MM.1S (cell line): ENCODE results near the gene SHISAL2A.

Experiments used
- DNase-seq: peaks from one replicate; pipeline ENCODE4 v3.0.0-alpha.2; 2015
- H2AFZ ChIP-seq: fragments of 300-600 bp; sonication (generic); 2 replicates; pipeline ENCODE4 v1.6.0; 2016; ENCODE audit warnings: antibody characterized with exemption, low read length
- H3F3A ChIP-seq: fragments of 300-600 bp; sonication (generic); 2 replicates; pipeline ENCODE4 v1.6.1; 2016; ENCODE audit warnings: mild to moderate bottlenecking, antibody characterized with exemption, low read length, moderate library complexity, mixed read lengths; ENCODE audit not compliant: insufficient read depth
- H3K27ac ChIP-seq: fragments of 300-600 bp; sonication (generic); 2 replicates; pipeline ENCODE4 v1.5.1; 2016; ENCODE audit warnings: mild to moderate bottlenecking, low read length
- H3K27me3 ChIP-seq: fragments of 300-600 bp; sonication (generic); replicated peaks from 2 replicates; pipeline ENCODE4 v1.6.0; 2016; ENCODE audit warnings: low read length; ENCODE audit not compliant: insufficient read depth
- H3K36me3 ChIP-seq: fragments of 300-600 bp; sonication (generic); replicated peaks from 2 replicates; pipeline ENCODE4 v1.6.1; 2016; ENCODE audit warnings: mild to moderate bottlenecking, low read length, mixed read lengths; ENCODE audit not compliant: insufficient read depth
- H3K4me1 ChIP-seq: fragments of 300-600 bp; sonication (generic); 2 replicates; pipeline ENCODE4 v1.6.1; 2016; ENCODE audit warnings: low read length, mixed read lengths
- H3K4me2 ChIP-seq: fragments of 300-600 bp; sonication (generic); 2 replicates; pipeline ENCODE4 v1.6.0; 2016; ENCODE audit warnings: low read depth, low read length
- H3K4me3 ChIP-seq: fragments of 300-600 bp; sonication (generic); 2 replicates; pipeline ENCODE4 v1.5.1; 2016; ENCODE audit warnings: low read length, mixed read lengths
- H3K79me2 ChIP-seq: fragments of 300-600 bp; sonication (generic); 2 replicates; pipeline ENCODE4 v1.6.1; 2016; ENCODE audit warnings: mixed run types, low read length, mixed read lengths
- H3K9ac ChIP-seq: fragments of 300-600 bp; sonication (generic); 2 replicates; pipeline ENCODE4 v1.6.1; 2016; ENCODE audit warnings: low read length, mixed read lengths
- H3K9me2 ChIP-seq: fragments of 300-600 bp; sonication (generic); replicated peaks from 2 replicates; pipeline ENCODE4 v1.6.1; 2016; ENCODE audit warnings: mild to moderate bottlenecking, low read length, mixed read lengths; ENCODE audit not compliant: insufficient read depth
- H3K9me3 ChIP-seq: fragments of 300-600 bp; sonication (generic); replicated peaks from 2 replicates; pipeline ENCODE4 v1.6.1; 2016; ENCODE audit warnings: mild to moderate bottlenecking, low read length, mixed read lengths; ENCODE audit not compliant: insufficient read depth
- H4K20me1 ChIP-seq: fragments of 300-600 bp; sonication (generic); 2 replicates; pipeline ENCODE4 v1.6.1; 2016; ENCODE audit warnings: mild to moderate bottlenecking, low read length, moderate library complexity, mixed read lengths; ENCODE audit not compliant: insufficient read depth
- EZH2 ChIP-seq: fragments of 300-600 bp; sonication (generic); optimal IDR thresholded peaks from 2 replicates; pipeline ENCODE3; 2017; ENCODE audit warnings: low read depth, mild to moderate bottlenecking, antibody characterized with exemption, low read length, mixed read lengths
- EZH2phosphoT487 ChIP-seq: fragments of 300-600 bp; sonication (generic); IDR thresholded peaks from 2 replicates; pipeline ENCODE4 v1.6.1; 2018; ENCODE audit warnings: antibody characterized with exemption, low read length
- TF ChIP-seq, protein P1 (sequence below): fragments of 300-600 bp; sonication (generic); IDR thresholded peaks from 2 replicates; pipeline ENCODE4 v1.5.1; 2016; ENCODE audit warnings: antibody characterized with exemption, low read length, mixed read lengths

Gene SHISAL2A

DNA sequence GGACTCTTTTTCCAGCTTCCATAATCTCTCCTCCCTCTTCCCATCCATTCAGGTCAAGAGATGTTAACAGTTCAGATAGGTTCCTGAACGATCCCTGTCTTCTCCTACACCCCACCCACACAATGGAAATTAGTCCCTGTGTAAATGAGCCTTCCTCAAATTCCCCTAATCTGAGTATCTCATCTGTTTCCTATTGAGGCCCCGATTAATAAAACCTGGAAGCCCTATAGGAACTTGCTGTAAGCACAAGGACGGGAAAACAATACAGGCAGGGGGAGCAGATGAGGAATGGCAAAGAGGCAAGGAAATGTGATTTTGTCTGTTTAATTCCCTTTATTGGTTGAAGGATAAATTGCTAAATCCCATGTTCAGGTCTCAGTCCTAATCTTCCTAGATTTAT, 37.9 kb upstream of the SHISAL2A start:
- no peaks in the 10 kb centered on the region for H3K36me3 ChIP-seq
- no peaks in the 10 kb centered on the region for H3F3A ChIP-seq
- H3K9ac ChIP-seq: no peak overlapping the region
- H3K79me2 ChIP-seq: no peaks in the 10 kb centered on the region
- no peak overlapping the region for H3K4me3 ChIP-seq
- H3K27ac ChIP-seq: no peak overlapping the region
- H3K4me1 ChIP-seq: no peaks in the 10 kb centered on the region
- no peaks in the 10 kb centered on the region for H3K9me3 ChIP-seq
- TF ChIP-seq EZH2: no peak
- TF ChIP-seq, protein P1, sequence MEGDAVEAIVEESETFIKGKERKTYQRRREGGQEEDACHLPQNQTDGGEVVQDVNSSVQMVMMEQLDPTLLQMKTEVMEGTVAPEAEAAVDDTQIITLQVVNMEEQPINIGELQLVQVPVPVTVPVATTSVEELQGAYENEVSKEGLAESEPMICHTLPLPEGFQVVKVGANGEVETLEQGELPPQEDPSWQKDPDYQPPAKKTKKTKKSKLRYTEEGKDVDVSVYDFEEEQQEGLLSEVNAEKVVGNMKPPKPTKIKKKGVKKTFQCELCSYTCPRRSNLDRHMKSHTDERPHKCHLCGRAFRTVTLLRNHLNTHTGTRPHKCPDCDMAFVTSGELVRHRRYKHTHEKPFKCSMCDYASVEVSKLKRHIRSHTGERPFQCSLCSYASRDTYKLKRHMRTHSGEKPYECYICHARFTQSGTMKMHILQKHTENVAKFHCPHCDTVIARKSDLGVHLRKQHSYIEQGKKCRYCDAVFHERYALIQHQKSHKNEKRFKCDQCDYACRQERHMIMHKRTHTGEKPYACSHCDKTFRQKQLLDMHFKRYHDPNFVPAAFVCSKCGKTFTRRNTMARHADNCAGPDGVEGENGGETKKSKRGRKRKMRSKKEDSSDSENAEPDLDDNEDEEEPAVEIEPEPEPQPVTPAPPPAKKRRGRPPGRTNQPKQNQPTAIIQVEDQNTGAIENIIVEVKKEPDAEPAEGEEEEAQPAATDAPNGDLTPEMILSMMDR: no peak
- no peak for TF ChIP-seq EZH2phosphoT487
- H4K20me1 ChIP-seq: no peaks in the 10 kb centered on the region
- no peak overlapping the region for H3K4me2 ChIP-seq
- no peaks in the 10 kb centered on the region for H3K9me2 ChIP-seq
- DNase-seq: no peak
- no peak overlapping the region for H2AFZ ChIP-seq
- no peaks in the 10 kb centered on the region for H3K27me3 ChIP-seq

DNA sequence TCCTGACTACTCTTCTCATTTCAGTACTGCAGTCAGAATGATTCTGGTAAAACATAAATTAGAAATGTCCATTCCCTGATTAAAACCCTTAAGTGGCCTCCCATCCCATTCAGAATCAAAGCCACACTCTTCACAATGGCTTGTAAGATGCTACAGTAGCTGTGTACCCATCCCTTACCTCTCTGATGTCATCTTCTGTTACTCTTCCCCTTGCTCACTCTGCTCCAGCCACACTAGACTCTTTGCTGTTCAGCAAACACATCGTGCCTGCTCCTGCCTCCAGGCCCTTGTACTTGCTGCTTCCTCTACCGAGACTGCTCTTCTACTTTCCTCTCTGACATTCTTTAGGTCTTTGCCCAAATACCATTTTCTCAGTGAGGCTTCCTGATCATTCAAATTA, 35.1 kb upstream of the SHISAL2A start:
- no peak overlapping the region for H2AFZ ChIP-seq
- no peak overlapping the region for H3K4me2 ChIP-seq
- no peak for DNase-seq
- no peaks in the 10 kb centered on the region for H4K20me1 ChIP-seq
- no peak overlapping the region for H3K9ac ChIP-seq
- no peak overlapping the region for H3K4me3 ChIP-seq
- H3K79me2 ChIP-seq: no peaks in the 10 kb centered on the region
- no peaks in the 10 kb centered on the region for H3K27me3 ChIP-seq
- H3K36me3 ChIP-seq: no peaks in the 10 kb centered on the region
- H3K4me1 ChIP-seq: no peaks in the 10 kb centered on the region
- no peaks in the 10 kb centered on the region for H3K9me2 ChIP-seq
- TF ChIP-seq EZH2phosphoT487 (no peak), EZH2 (no peak)
- TF ChIP-seq, protein P1: no peak
- H3F3A ChIP-seq: no peaks in the 10 kb centered on the region
- no peaks in the 10 kb centered on the region for H3K9me3 ChIP-seq
- H3K27ac ChIP-seq: no peak overlapping the region

DNA sequence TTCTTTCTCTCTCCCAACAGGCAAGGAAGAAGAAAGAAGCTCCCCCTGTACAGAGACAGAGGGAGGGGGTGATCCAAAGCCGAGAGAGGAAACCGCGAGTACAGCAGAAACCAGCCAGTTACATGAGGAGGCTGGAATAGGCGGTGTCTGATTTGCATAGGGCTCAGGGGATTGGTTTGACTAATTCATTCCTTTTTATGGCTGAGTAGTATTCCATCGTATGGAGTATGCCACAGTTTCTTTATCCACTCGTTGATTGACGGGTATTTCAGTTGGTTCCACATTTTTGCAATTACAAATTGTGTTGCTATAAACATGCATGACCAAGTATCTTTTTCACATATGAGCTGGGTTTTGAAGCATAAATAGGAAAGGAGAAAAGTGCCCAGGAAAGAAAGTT, 34.2 kb upstream of the SHISAL2A start:
- H3K9me2 ChIP-seq: no peaks in the 10 kb centered on the region
- no peak overlapping the region for H3K4me3 ChIP-seq
- H4K20me1 ChIP-seq: no peaks in the 10 kb centered on the region
- no peak overlapping the region for H2AFZ ChIP-seq
- no peaks in the 10 kb centered on the region for H3K36me3 ChIP-seq
- no peak overlapping the region for H3K27ac ChIP-seq
- H3K9me3 ChIP-seq: no peaks in the 10 kb centered on the region
- TF ChIP-seq EZH2phosphoT487: no peak
- TF ChIP-seq EZH2: no peak
- TF ChIP-seq, protein P1: no peak
- no peak overlapping the region for H3K9ac ChIP-seq
- no peaks in the 10 kb centered on the region for H3F3A ChIP-seq
- H3K79me2 ChIP-seq: no peaks in the 10 kb centered on the region
- H3K4me2 ChIP-seq: no peak overlapping the region
- no peaks in the 10 kb centered on the region for H3K27me3 ChIP-seq
- no peak for DNase-seq
- peaks cover 2% of the 10 kb centered on the region for H3K4me1 ChIP-seq
